ENCODE results near the gene INKA1.

INKA1 gene

DNA sequence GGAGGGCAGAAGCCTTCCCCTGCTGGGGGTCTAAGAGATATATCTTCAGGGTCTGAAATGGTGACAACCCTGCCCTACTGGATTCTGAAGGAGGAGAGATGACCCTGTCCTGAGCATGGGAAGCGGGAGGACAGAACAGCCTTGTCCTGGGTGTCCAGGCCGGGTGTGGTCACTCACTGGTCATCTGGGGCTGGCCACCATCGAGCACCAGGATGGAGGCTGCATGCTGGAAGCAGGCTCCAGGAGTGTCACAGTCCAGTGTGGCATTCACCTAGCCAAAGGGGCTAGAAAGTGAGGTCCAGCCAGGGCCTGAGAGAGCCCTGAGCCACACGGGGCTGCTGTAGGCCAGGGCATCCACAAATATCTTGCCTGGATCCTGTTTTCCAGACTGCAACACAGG lies 8.6 kb upstream of the INKA1 start:
- Histone ChIP-seq H3K56ac (ENCODE audit: low read length) (no peak overlapping the region), H3K27me3 (ENCODE audit: insufficient read depth, low read length, poor library complexity) (no peaks in the 10 kb centered on the region), H3K4me1 (ENCODE audit: control insufficient read depth, low read depth, low read length) (no peaks in the 10 kb centered on the region), H3K4me2 (ENCODE audit: low read length) (no peak overlapping the region), H3K79me1 (ENCODE audit: low read length) (no peaks in the 10 kb centered on the region), H3K4ac (ENCODE audit: low read depth, low read length) (no peak overlapping the region), H2AK5ac (ENCODE audit: low read length) (no peak overlapping the region), H4K8ac (ENCODE audit: low read depth, low read length) (no peak overlapping the region), H3K9ac (ENCODE audit: low read length) (no peak overlapping the region), H2BK5ac (ENCODE audit: low read length) (no peak overlapping the region), H3K27ac (ENCODE audit: low read depth, low read length) (no peak overlapping the region), H2BK120ac (ENCODE audit: low read depth, low read length) (no peak overlapping the region), H3K18ac (ENCODE audit: low read length) (no peak overlapping the region), H4K5ac (ENCODE audit: low read length) (no peak overlapping the region), H3K36me3 (ENCODE audit: control insufficient read depth, insufficient read depth, low read length) (no peaks in the 10 kb centered on the region), H3K23ac (ENCODE audit: low read length) (no peak overlapping the region), H3K4me3 (ENCODE audit: low read length) (no peak overlapping the region), H3K79me2 (ENCODE audit: control insufficient read depth, insufficient read depth, low read length) (no peaks in the 10 kb centered on the region), H2BK15ac (replicated peaks; ENCODE audit: low read depth) (no peak overlapping the region)
- WGBS (ENCODE audit: extremely low coverage, insufficient coverage, low lambda C conversion rate): no CpG with 5 or more reads among the region's 4 CpGs
- DNase-seq: no peak

DNA sequence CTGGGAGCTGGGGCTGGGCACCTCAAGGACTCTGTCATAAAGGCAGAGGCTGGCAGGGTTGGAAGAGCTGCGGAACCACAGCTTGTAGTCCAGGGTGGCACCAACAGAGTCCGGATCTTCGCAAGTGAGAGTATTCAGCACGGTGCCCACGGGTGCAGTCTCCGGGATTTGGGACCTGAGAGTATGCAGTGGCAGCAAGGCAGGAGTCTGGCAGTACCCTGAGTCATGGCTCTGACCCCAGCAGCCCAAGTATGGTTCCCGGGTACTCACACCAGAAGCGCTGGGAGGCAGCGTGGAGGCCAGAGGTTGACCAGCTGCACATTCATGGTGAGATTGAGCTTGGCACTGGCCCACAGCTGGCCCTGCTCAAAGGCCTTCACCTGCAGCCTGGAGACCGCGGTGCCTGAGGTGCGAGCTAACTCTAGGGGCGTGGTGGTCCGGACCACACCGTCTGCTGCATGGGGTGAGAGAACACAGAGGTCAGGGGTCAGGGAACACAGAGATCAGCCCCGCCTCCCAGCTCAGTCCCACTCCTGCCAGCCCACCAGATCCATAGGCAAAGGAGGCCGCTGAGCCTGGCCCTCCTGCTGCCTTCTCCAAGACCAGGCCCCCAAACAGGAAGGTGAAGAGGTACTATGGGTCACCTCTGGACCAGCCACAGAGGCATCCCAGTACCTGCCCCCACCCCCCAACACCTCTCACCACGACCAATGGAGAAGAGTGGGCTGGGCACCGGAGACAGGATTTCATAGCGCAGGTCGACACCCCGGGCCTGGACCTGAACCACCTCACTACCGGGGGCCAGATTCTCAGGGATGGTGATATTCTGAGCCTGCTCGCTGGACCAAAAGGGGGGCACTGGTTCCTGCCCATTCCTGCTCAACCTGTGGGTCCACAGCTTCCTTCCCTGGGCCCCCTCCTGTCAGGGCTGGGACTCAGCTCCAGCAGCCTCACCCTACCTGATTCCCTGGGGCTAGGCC lies 7.8 kb upstream of the INKA1 start:
- no peak overlapping the region for H2BK5ac ChIP-seq (ENCODE audit: low read length)
- H4K5ac ChIP-seq (ENCODE audit: low read length): no peak overlapping the region
- no peak overlapping the region for H3K4ac ChIP-seq (ENCODE audit: low read depth, low read length)
- no peak overlapping the region for H3K4me3 ChIP-seq (ENCODE audit: low read length)
- no peak overlapping the region for H3K9ac ChIP-seq (ENCODE audit: low read length)
- H3K36me3 ChIP-seq (ENCODE audit: control insufficient read depth, insufficient read depth, low read length): no peaks in the 10 kb centered on the region
- no peak overlapping the region for H2AK5ac ChIP-seq (ENCODE audit: low read length)
- no peak overlapping the region for H3K23ac ChIP-seq (ENCODE audit: low read length)
- H3K27ac ChIP-seq (ENCODE audit: low read depth, low read length): no peak overlapping the region
- no peak overlapping the region for H4K8ac ChIP-seq (ENCODE audit: low read depth, low read length)
- H3K4me1 ChIP-seq (ENCODE audit: control insufficient read depth, low read depth, low read length): no peaks in the 10 kb centered on the region
- DNase-seq: no peak
- H2BK120ac ChIP-seq (ENCODE audit: low read depth, low read length): no peak overlapping the region
- WGBS (ENCODE audit: extremely low coverage, insufficient coverage, low lambda C conversion rate): no CpG with 5 or more reads among the region's 24 CpGs
- no peak overlapping the region for H3K18ac ChIP-seq (ENCODE audit: low read length)
- H3K79me2 ChIP-seq (ENCODE audit: control insufficient read depth, insufficient read depth, low read length): no peaks in the 10 kb centered on the region
- no peak overlapping the region for H2BK15ac ChIP-seq (replicated peaks; ENCODE audit: low read depth)
- no peak overlapping the region for H3K56ac ChIP-seq (ENCODE audit: low read length)
- no peaks in the 10 kb centered on the region for H3K27me3 ChIP-seq (ENCODE audit: insufficient read depth, low read length, poor library complexity)
- no peak overlapping the region for H3K4me2 ChIP-seq (ENCODE audit: low read length)
- H3K79me1 ChIP-seq (ENCODE audit: low read length): no peaks in the 10 kb centered on the region

DNA sequence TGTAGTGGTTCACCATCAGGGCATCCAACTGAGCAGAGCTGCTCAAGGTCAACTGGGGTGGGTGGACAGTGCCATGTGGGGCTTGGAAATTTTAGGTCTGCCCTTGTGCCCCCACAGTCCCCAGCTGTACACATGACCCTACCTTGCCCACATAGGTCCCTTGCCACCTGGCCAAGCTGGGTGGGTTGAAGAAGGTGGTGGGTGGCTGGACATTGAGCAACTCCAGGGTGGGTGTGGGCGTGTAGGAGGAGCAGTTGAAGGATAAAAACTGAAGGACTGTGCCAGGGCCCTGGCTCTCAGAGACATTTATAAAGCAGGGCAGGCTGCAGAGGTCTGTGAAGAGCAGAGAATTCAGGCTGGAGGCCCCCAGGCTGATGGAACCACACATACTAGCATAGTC lies 4.0 kb upstream of the INKA1 start:
- no peak overlapping the region for H4K8ac ChIP-seq (ENCODE audit: low read depth, low read length)
- no peak overlapping the region for H3K56ac ChIP-seq (ENCODE audit: low read length)
- no peak overlapping the region for H4K5ac ChIP-seq (ENCODE audit: low read length)
- H3K27ac ChIP-seq (ENCODE audit: low read depth, low read length): no peak overlapping the region
- no CpG with 5 or more reads among the region's 1 CpG for WGBS (ENCODE audit: extremely low coverage, insufficient coverage, low lambda C conversion rate)
- no peaks in the 10 kb centered on the region for H3K79me2 ChIP-seq (ENCODE audit: control insufficient read depth, insufficient read depth, low read length)
- no peak overlapping the region for H3K23ac ChIP-seq (ENCODE audit: low read length)
- H2AK5ac ChIP-seq (ENCODE audit: low read length): no peak overlapping the region
- no peaks in the 10 kb centered on the region for H3K4me1 ChIP-seq (ENCODE audit: control insufficient read depth, low read depth, low read length)
- H3K36me3 ChIP-seq (ENCODE audit: control insufficient read depth, insufficient read depth, low read length): no peaks in the 10 kb centered on the region
- no peak for DNase-seq
- no peaks in the 10 kb centered on the region for H3K79me1 ChIP-seq (ENCODE audit: low read length)
- H3K4ac ChIP-seq (ENCODE audit: low read depth, low read length): no peak overlapping the region
- no peak overlapping the region for H3K9ac ChIP-seq (ENCODE audit: low read length)
- H3K18ac ChIP-seq (ENCODE audit: low read length): no peak overlapping the region
- no peak overlapping the region for H2BK15ac ChIP-seq (replicated peaks; ENCODE audit: low read depth)
- no peaks in the 10 kb centered on the region for H3K27me3 ChIP-seq (ENCODE audit: insufficient read depth, low read length, poor library complexity)
- no peak overlapping the region for H3K4me3 ChIP-seq (ENCODE audit: low read length)
- no peak overlapping the region for H2BK5ac ChIP-seq (ENCODE audit: low read length)
- H2BK120ac ChIP-seq (ENCODE audit: low read depth, low read length): no peak overlapping the region
- no peak overlapping the region for H3K4me2 ChIP-seq (ENCODE audit: low read length)

DNA sequence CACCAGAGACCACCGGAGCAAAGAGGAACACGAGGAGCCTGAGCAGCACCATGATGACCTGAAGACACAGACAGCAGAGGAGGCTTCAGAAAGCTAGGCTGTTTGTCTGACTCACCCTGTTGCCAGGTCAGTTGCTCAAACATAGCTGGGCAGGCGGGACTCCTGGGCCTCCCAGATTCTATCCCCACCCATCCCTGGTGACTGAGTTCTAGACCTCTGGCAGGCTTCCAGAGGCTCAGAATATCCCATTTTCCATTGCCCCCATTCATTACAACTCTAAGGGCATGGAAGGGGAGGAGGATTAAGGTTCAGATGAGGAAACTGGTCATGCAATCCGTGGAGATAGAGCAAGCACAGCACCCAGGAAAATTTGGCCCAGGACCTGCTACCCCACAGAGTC lies 3.3 kb upstream of the INKA1 start, which contains the start of gene CDHR4:
TSS of gene CDHR4 (minus strand) at position 113 of the 400 bp plus-strand sequence. CDS start at position 52, 61 bp downstream.
- WGBS (ENCODE audit: extremely low coverage, insufficient coverage, low lambda C conversion rate): no CpG with 5 or more reads among the region's 4 CpGs
- Histone ChIP-seq H2BK5ac (ENCODE audit: low read length) (no peak within 1 kb of the TSS), H3K79me2 (ENCODE audit: control insufficient read depth, insufficient read depth, low read length) (no peaks in the 10 kb centered on the region), H4K8ac (ENCODE audit: low read depth, low read length) (no peak within 1 kb of the TSS), H2AK5ac (ENCODE audit: low read length) (no peak within 1 kb of the TSS), H3K18ac (ENCODE audit: low read length) (no peak within 1 kb of the TSS), H3K4me2 (ENCODE audit: low read length) (no peak within 1 kb of the TSS), H3K79me1 (ENCODE audit: low read length) (no peaks in the 10 kb centered on the region), H3K9ac (ENCODE audit: low read length) (no peak within 1 kb of the TSS), H3K36me3 (ENCODE audit: control insufficient read depth, insufficient read depth, low read length) (no peaks in the 10 kb centered on the region), H4K5ac (ENCODE audit: low read length) (no peak within 1 kb of the TSS), H3K4me1 (ENCODE audit: control insufficient read depth, low read depth, low read length) (no peaks in the 10 kb centered on the region), H3K23ac (ENCODE audit: low read length) (no peak within 1 kb of the TSS), H3K56ac (ENCODE audit: low read length) (no peak within 1 kb of the TSS), H2BK120ac (ENCODE audit: low read depth, low read length) (no peak within 1 kb of the TSS), H3K27ac (ENCODE audit: low read depth, low read length) (no peak within 1 kb of the TSS), H3K27me3 (ENCODE audit: insufficient read depth, low read length, poor library complexity) (no peaks in the 10 kb centered on the region), H2BK15ac (replicated peaks; ENCODE audit: low read depth) (no peak within 1 kb of the TSS), H3K4ac (ENCODE audit: low read depth, low read length) (no peak within 1 kb of the TSS), H3K4me3 (ENCODE audit: low read length) (no peak within 1 kb of the TSS)
- DNase-seq: no peak

DNA sequence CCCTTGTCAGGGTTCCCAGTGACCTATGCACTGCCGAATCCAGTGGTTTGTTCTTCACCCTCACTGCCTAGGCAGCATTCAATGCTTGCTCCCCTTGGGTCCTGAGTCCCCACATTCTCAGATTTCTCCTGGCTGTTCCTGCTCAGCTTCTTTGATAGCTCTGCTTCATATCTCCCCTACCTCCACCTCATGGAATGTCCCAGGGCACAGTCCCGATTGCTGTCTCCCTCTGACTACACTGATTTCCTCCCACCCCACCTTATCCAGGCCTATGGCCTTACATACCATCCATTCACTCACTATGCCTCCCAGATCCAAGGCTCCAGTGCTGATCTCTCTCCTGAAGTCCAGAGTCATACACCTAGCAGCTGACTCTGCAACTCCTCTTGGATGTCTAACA lies 1.9 kb upstream of the INKA1 start:
- Histone ChIP-seq H3K27ac (ENCODE audit: low read depth, low read length) (no peak overlapping the region), H3K79me1 (ENCODE audit: low read length) (no peaks in the 10 kb centered on the region), H3K4me2 (ENCODE audit: low read length) (no peak overlapping the region), H3K4ac (ENCODE audit: low read depth, low read length) (no peak overlapping the region), H3K4me3 (ENCODE audit: low read length) (no peak overlapping the region), H3K9ac (ENCODE audit: low read length) (no peak overlapping the region), H2BK15ac (replicated peaks; ENCODE audit: low read depth) (no peak overlapping the region), H3K36me3 (ENCODE audit: control insufficient read depth, insufficient read depth, low read length) (no peaks in the 10 kb centered on the region), H3K23ac (ENCODE audit: low read length) (no peak overlapping the region), H3K79me2 (ENCODE audit: control insufficient read depth, insufficient read depth, low read length) (no peaks in the 10 kb centered on the region), H2BK5ac (ENCODE audit: low read length) (no peak overlapping the region), H2AK5ac (ENCODE audit: low read length) (no peak overlapping the region), H3K27me3 (ENCODE audit: insufficient read depth, low read length, poor library complexity) (no peaks in the 10 kb centered on the region), H3K56ac (ENCODE audit: low read length) (no peak overlapping the region), H4K5ac (ENCODE audit: low read length) (no peak overlapping the region), H3K18ac (ENCODE audit: low read length) (no peak overlapping the region), H4K8ac (ENCODE audit: low read depth, low read length) (no peak overlapping the region), H2BK120ac (ENCODE audit: low read depth, low read length) (no peak overlapping the region), H3K4me1 (ENCODE audit: control insufficient read depth, low read depth, low read length) (no peaks in the 10 kb centered on the region)
- no peak for DNase-seq
- WGBS (ENCODE audit: extremely low coverage, insufficient coverage, low lambda C conversion rate): no CpG with 5 or more reads among the region's 2 CpGs

All from mesendoderm (in vitro differentiated cells).